ENCODE data around the gene ACE. TPM values are rescaled to one million over a fixed set of nuclear protein-coding genes. Genes with fewer than 3 reads are reported as not detected.

Gene ACE
- total RNA-seq, 3 donors from 2014 or later (not counting 1 experiment from before 2014, with no cell fraction given), result 0.86 to 1.2 (median 1.0) TPM

GRCh38 chr17:63525190-63525946 is 48.5 kb downstream of the ACE start:
- Mint-ChIP-seq H3K4me1 (peaks cover 0 to 11% of the 10 kb centered on the region in 2 donors), H3K27ac (no peak overlapping the region), H3K4me3 (no peak overlapping the region), H3K27me3 (ENCODE audit: low read depth in 2 of 2) (peaks cover 20 to 30% of the 10 kb centered on the region in 2 donors), H3K9me3 (no peaks in the 10 kb centered on the region), H3K36me3 (no peaks in the 10 kb centered on the region)
- Histone ChIP-seq H3K9me3 (ENCODE audit: control insufficient read depth, insufficient read depth, low read length) (no peaks in the 10 kb centered on the region), H3K36me3 (ENCODE audit: control insufficient read depth, insufficient read depth, low read length) (no peaks in the 10 kb centered on the region), H3K27me3 (ENCODE audit: control insufficient read depth, insufficient read depth, low read length) (peaks cover 2% of the 10 kb centered on the region), H3K4me3 (ENCODE audit: low read length) (no peak overlapping the region), H3K27ac (ENCODE audit: low read length) (no peak overlapping the region), H3K4me1 (ENCODE audit: control insufficient read depth, insufficient read depth, low read length) (peaks cover 7% of the 10 kb centered on the region)
- 79% methylated on average over 6 of the region's 6 CpGs for WGBS (ENCODE audit: insufficient coverage)
- ATAC-seq (no peak), DNase-seq (no peak)
- no peak for TF ChIP-seq CTCF (IDR thresholded peaks at IDR 0.05)
- intact Hi-C loops (cut with micrococcal nuclease), result no loop called here

- no peak for TF ChIP-seq CTCF (IDR thresholded peaks at IDR 0.05)
- H3K4me3 ChIP-seq (ENCODE audit: low read length), result no peak overlapping the region
- WGBS (ENCODE audit: insufficient coverage), result 98% methylated on average over 4 of the region's 5 CpGs
- peaks cover 2% of the 10 kb centered on the region for H3K27me3 ChIP-seq (ENCODE audit: control insufficient read depth, insufficient read depth, low read length)
- H3K27ac ChIP-seq (ENCODE audit: low read length), result no peak overlapping the region
- H3K4me1 ChIP-seq (ENCODE audit: control insufficient read depth, insufficient read depth, low read length), result peaks cover 7% of the 10 kb centered on the region
- Mint-ChIP-seq H3K4me3 (no peak overlapping the region), H3K36me3 (no peaks in the 10 kb centered on the region), H3K27me3 (ENCODE audit: low read depth in 2 of 2) (peaks cover 17 to 30% of the 10 kb centered on the region in 2 donors), H3K27ac (no peak overlapping the region), H3K4me1 (peaks cover 0 to 11% of the 10 kb centered on the region in 2 donors), H3K9me3 (no peaks in the 10 kb centered on the region)
- no peaks in the 10 kb centered on the region for H3K9me3 ChIP-seq (ENCODE audit: control insufficient read depth, insufficient read depth, low read length)
- DNase-seq, result no peak
- intact Hi-C loops (cut with micrococcal nuclease), result no loop called here
- H3K36me3 ChIP-seq (ENCODE audit: control insufficient read depth, insufficient read depth, low read length), result no peaks in the 10 kb centered on the region
- no peak for ATAC-seq
Measured at GRCh38 chr17:63526861-63527260, 50.0 kb downstream of the ACE start.

GRCh38 chr17:63528183-63528582 is 51.3 kb downstream of the ACE start:
- peaks cover 17 to 30% of the 10 kb centered on the region in 2 donors for H3K27me3 Mint-ChIP-seq (ENCODE audit: low read depth in 2 of 2)

More at GRCh38 chr17:63528183-63528582, 51.3 kb downstream of the ACE start:
- no peaks in the 10 kb centered on the region for H3K36me3 Mint-ChIP-seq
- H3K36me3 ChIP-seq (ENCODE audit: control insufficient read depth, insufficient read depth, low read length), result no peaks in the 10 kb centered on the region
- TF ChIP-seq CTCF (IDR thresholded peaks at IDR 0.05), result no peak
- DNase-seq (no peak), ATAC-seq (no peak)
- no peaks in the 10 kb centered on the region for H3K9me3 Mint-ChIP-seq
- no peak overlapping the region for H3K4me3 Mint-ChIP-seq
- no peaks in the 10 kb centered on the region for H3K9me3 ChIP-seq (ENCODE audit: control insufficient read depth, insufficient read depth, low read length)
- H3K27ac ChIP-seq (ENCODE audit: low read length), result no peak overlapping the region
- peaks cover 0 to 11% of the 10 kb centered on the region in 2 donors for H3K4me1 Mint-ChIP-seq
- H3K27me3 ChIP-seq (ENCODE audit: control insufficient read depth, insufficient read depth, low read length), result peaks cover 2% of the 10 kb centered on the region
- intact Hi-C loops (cut with micrococcal nuclease), result no loop called here
- WGBS (ENCODE audit: insufficient coverage), result 92% methylated on average over 9 of the region's 9 CpGs
- H3K27ac Mint-ChIP-seq, result no peak overlapping the region
- H3K4me3 ChIP-seq (ENCODE audit: low read length), result no peak overlapping the region
- peaks cover 7% of the 10 kb centered on the region for H3K4me1 ChIP-seq (ENCODE audit: control insufficient read depth, insufficient read depth, low read length)

All from natural killer cell (primary cell).